ENCODE results near the gene CUX1. TPM values are rescaled to one million over a fixed set of nuclear protein-coding genes. Genes with fewer than 3 reads are reported as not detected.

CUX1 gene
- total RNA-seq, 4 donors from 2014 or later, result 52.5 to 93.6 (median 63.7) TPM

DNA sequence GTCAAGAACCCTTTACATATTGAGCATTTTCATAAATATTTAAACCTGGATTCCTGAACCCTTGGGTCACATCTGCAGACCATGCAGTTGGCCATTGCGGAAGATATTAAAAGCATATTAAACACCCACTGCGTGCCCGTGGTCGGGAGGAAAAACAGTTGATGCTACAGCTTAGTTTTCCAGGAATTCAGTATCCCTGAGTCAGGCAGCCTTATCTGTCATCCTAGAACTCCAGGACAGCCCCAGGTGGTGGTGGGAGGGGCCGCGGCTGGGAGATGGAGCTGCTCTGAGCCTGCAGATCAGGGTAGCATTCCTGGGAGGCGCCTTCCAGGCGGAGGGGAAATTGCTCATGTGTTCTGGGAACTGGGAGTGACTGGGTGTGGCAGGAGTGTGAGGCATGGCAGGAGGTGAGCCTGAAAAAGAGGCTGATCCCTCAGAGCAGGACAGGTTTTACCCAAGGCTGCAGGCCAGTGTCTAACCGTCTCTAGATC lies 246.3 kb downstream of the CUX1 start:
- peak overlapping the region; percentile 70 for H3K27ac ChIP-seq
- 28% methylated on average over 7 of the region's 9 CpGs for WGBS

GRCh38 chr7:102064361-102065025 lies 247.1 kb downstream of the CUX1 start:
- Histone ChIP-seq H3K27me3 (no peaks in the 10 kb centered on the region), H3K4me1 (peaks cover 19% of the 10 kb centered on the region), H3K36me3 (no peaks in the 10 kb centered on the region), H3K4me3 (no peak overlapping the region), H3K27ac (peak overlapping the region; percentile 70), H3K9me3 (no peaks in the 10 kb centered on the region)
- TF ChIP-seq POLR2AphosphoS5 (IDR thresholded peaks at IDR 0.05), result no peak
- TF ChIP-seq, protein P1, sequence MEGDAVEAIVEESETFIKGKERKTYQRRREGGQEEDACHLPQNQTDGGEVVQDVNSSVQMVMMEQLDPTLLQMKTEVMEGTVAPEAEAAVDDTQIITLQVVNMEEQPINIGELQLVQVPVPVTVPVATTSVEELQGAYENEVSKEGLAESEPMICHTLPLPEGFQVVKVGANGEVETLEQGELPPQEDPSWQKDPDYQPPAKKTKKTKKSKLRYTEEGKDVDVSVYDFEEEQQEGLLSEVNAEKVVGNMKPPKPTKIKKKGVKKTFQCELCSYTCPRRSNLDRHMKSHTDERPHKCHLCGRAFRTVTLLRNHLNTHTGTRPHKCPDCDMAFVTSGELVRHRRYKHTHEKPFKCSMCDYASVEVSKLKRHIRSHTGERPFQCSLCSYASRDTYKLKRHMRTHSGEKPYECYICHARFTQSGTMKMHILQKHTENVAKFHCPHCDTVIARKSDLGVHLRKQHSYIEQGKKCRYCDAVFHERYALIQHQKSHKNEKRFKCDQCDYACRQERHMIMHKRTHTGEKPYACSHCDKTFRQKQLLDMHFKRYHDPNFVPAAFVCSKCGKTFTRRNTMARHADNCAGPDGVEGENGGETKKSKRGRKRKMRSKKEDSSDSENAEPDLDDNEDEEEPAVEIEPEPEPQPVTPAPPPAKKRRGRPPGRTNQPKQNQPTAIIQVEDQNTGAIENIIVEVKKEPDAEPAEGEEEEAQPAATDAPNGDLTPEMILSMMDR (IDR thresholded peaks at IDR 0.05), result no peak
- TF ChIP-seq POLR2A (IDR thresholded peaks at IDR 0.05), result no peak
- no peak for TF ChIP-seq EP300 (IDR thresholded peaks at IDR 0.05)
- no peak for DNase-seq (ENCODE audit: low spot score in 2 of 2)
- 43% methylated on average over 11 of the region's 12 CpGs for WGBS

More for the DNA sequence above, 246.3 kb downstream of the CUX1 start:
- no peaks in the 10 kb centered on the region for H3K9me3 ChIP-seq
- TF ChIP-seq, protein P1 (IDR thresholded peaks at IDR 0.05), result no peak
- TF ChIP-seq EP300 (IDR thresholded peaks at IDR 0.05) (no peak), POLR2AphosphoS5 (IDR thresholded peaks at IDR 0.05) (no peak), POLR2A (IDR thresholded peaks at IDR 0.05) (no peak)
- peaks cover 19% of the 10 kb centered on the region for H3K4me1 ChIP-seq
- no peaks in the 10 kb centered on the region for H3K36me3 ChIP-seq
- no peaks in the 10 kb centered on the region for H3K27me3 ChIP-seq
- H3K4me3 ChIP-seq, result no peak overlapping the region
- DNase-seq (ENCODE audit: low spot score in 2 of 2), result no peak

GRCh38 chr7:102065226-102065625 lies 247.8 kb downstream of the CUX1 start:
- Histone ChIP-seq H3K9me3 (no peaks in the 10 kb centered on the region), H3K27me3 (no peaks in the 10 kb centered on the region), H3K27ac (no peak overlapping the region), H3K4me3 (no peak overlapping the region), H3K36me3 (peaks cover 4% of the 10 kb centered on the region), H3K4me1 (peaks cover 19% of the 10 kb centered on the region)
- TF ChIP-seq EP300 (IDR thresholded peaks at IDR 0.05) (no peak), POLR2A (IDR thresholded peaks at IDR 0.05) (no peak), POLR2AphosphoS5 (IDR thresholded peaks at IDR 0.05) (no peak)
- TF ChIP-seq, protein P1 (IDR thresholded peaks at IDR 0.05), result no peak
- WGBS, result 82% methylated on average over 6 of the region's 6 CpGs
- no peak for DNase-seq (ENCODE audit: low spot score in 2 of 2)

GRCh38 chr7:102066476-102066875 lies 249.1 kb downstream of the CUX1 start:
- TF ChIP-seq POLR2A (IDR thresholded peaks at IDR 0.05) (no peak), POLR2AphosphoS5 (IDR thresholded peaks at IDR 0.05) (no peak), EP300 (IDR thresholded peaks at IDR 0.05) (no peak)
- TF ChIP-seq, protein P1 (IDR thresholded peaks at IDR 0.05), result no peak
- WGBS, result 89% methylated on average over 5 of the region's 9 CpGs
- H3K27ac ChIP-seq, result no peak overlapping the region
- no peak overlapping the region for H3K4me3 ChIP-seq
- H3K9me3 ChIP-seq, result no peaks in the 10 kb centered on the region
- H3K27me3 ChIP-seq, result no peaks in the 10 kb centered on the region
- H3K4me1 ChIP-seq, result peaks cover 19% of the 10 kb centered on the region
- peaks cover 15% of the 10 kb centered on the region for H3K36me3 ChIP-seq
- no peak for DNase-seq (ENCODE audit: low spot score in 2 of 2)

- Histone ChIP-seq H3K27me3 (no peaks in the 10 kb centered on the region), H3K4me1 (peaks cover 14% of the 10 kb centered on the region), H3K9me3 (no peaks in the 10 kb centered on the region), H3K36me3 (peaks cover 24% of the 10 kb centered on the region), H3K27ac (no peak overlapping the region), H3K4me3 (no peak overlapping the region)
- no peak for TF ChIP-seq POLR2A (IDR thresholded peaks at IDR 0.05)
- TF ChIP-seq EP300 (IDR thresholded peaks at IDR 0.05), result no peak
- TF ChIP-seq, protein P1 (IDR thresholded peaks at IDR 0.05), result no peak
- TF ChIP-seq POLR2AphosphoS5 (IDR thresholded peaks at IDR 0.05), result no peak
- DNase-seq (ENCODE audit: low spot score in 2 of 2), result no peak
- WGBS, result 92% methylated on average over 14 of the region's 14 CpGs
Measured at GRCh38 chr7:102068846-102069245, 251.4 kb downstream of the CUX1 start.

All from suprapubic skin (tissue), 4 donors.